Activated naive CD4-positive, alpha-beta T cell treated with anti-CD3 and anti-CD28 coated beads, Interleukin-2, amount 50 U/mL, for 16 hours (primary cell): Measurements from ENCODE around the gene P3H2.

Experiments
- DNase-seq: peaks from one replicate; pipeline ENCODE4 v3.0.0-alpha.2; 2020

P3H2 gene

GRCh38 chr3:189941679-189942078, 179.0 kb downstream of the P3H2 start:
- DNase-seq = no peak

- no peak for DNase-seq
Measured at GRCh38 chr3:189941125-189941524, 179.6 kb downstream of the P3H2 start.

GRCh38 chr3:189937302-189938127, 183.2 kb downstream of the P3H2 start:
- no peak for DNase-seq

- DNase-seq = no peak
Measured at GRCh38 chr3:189936201-189936945, 184.3 kb downstream of the P3H2 start.

- no peak for DNase-seq
Measured at GRCh38 chr3:189927975-189928895, 192.5 kb downstream of the P3H2 start.

GRCh38 chr3:189921770-189922169, 198.9 kb downstream of the P3H2 start:
- DNase-seq = no peak

GRCh38 chr3:189914799-189915198, 205.9 kb downstream of the P3H2 start:
- DNase-seq = no peak

- DNase-seq = no peak
Measured at GRCh38 chr3:189911001-189911400, 209.7 kb downstream of the P3H2 start.

GRCh38 chr3:189909573-189909972, 211.1 kb downstream of the P3H2 start:
- no peak for DNase-seq

- DNase-seq = no peak
Measured at GRCh38 chr3:189909139-189909538, 211.6 kb downstream of the P3H2 start.

GRCh38 chr3:189908646-189909045, 212.1 kb downstream of the P3H2 start:
- DNase-seq = no peak

- DNase-seq = no peak
Measured at GRCh38 chr3:189907803-189908202, 212.9 kb downstream of the P3H2 start.
